Trophoblast cell (in vitro differentiated cells and primary cell): ENCODE data around the gene RAB10.

Source experiments
- DNase-seq, 2 donors: peaks; one replicate each; pipeline ENCODE4 v3.0.0-alpha.2; 2016
- H2AFZ ChIP-seq: 2 replicates; pipeline ENCODE4 v1.6.1; 2013; ENCODE audit warnings: low read length, moderate library complexity, mild to moderate bottlenecking; ENCODE audit not compliant: insufficient read depth, poor library complexity
- H2AK5ac ChIP-seq: 2 replicates; pipeline ENCODE4 v1.6.1; 2013; ENCODE audit warnings: mild to moderate bottlenecking, low read length
- H2BK120ac ChIP-seq: 2 replicates; pipeline ENCODE4 v1.6.1; 2013; ENCODE audit warnings: low read length, mild to moderate bottlenecking, moderate library complexity; ENCODE audit not compliant: insufficient read depth, poor library complexity
- H2BK12ac ChIP-seq: 2 replicates; pipeline ENCODE4 v1.6.1; 2013; ENCODE audit warnings: mild to moderate bottlenecking, low read length, moderate library complexity
- H2BK5ac ChIP-seq: 2 replicates; pipeline ENCODE4 v1.6.1; 2013; ENCODE audit warnings: low read length, low read depth, moderate library complexity, mild to moderate bottlenecking; ENCODE audit not compliant: poor library complexity
- H3K14ac ChIP-seq: 2 replicates; pipeline ENCODE4 v1.6.1; 2013; ENCODE audit warnings: mild to moderate bottlenecking, low read length
- H3K18ac ChIP-seq: 2 replicates; pipeline ENCODE4 v1.6.1; 2013; ENCODE audit warnings: mild to moderate bottlenecking, low read length
- H3K23ac ChIP-seq: 2 replicates; pipeline ENCODE4 v1.6.1; 2013; ENCODE audit warnings: low read length
- H3K27ac ChIP-seq: 2 replicates; pipeline ENCODE4 v1.5.1; 2013; ENCODE audit warnings: low read depth, mild to moderate bottlenecking, inconsistent platforms, low read length, moderate library complexity
- H3K27me3 ChIP-seq: 2 replicates; pipeline ENCODE4 v1.6.1; 2013; ENCODE audit warnings: inconsistent platforms, mild to moderate bottlenecking, low read length, moderate library complexity; ENCODE audit not compliant: insufficient read depth
- H3K36me3 ChIP-seq, 2 experiments: 1 replicate in 1 of 2; 2 replicates in 1 of 2; pipeline ENCODE4 v1.6.1; 2013; ENCODE audit warnings: low read length in 2 of 2, mild to moderate bottlenecking in 2 of 2, moderate library complexity in 1 of 2; ENCODE audit not compliant: insufficient read depth in 2 of 2, control insufficient read depth in 1 of 2
- H3K4ac ChIP-seq: 2 replicates; pipeline ENCODE4 v1.6.1; 2013; ENCODE audit warnings: low read depth, mild to moderate bottlenecking, low read length, moderate library complexity
- H3K4me1 ChIP-seq, 2 experiments: 1 replicate in 1 of 2; 2 replicates in 1 of 2; pipeline ENCODE4 v1.6.1; 2013; ENCODE audit warnings: low read length in 2 of 2, mild to moderate bottlenecking in 2 of 2, moderate library complexity in 1 of 2; ENCODE audit not compliant: insufficient read depth in 2 of 2, control insufficient read depth in 1 of 2
- H3K4me2 ChIP-seq: 2 replicates; pipeline ENCODE4 v1.6.1; 2013; ENCODE audit warnings: inconsistent platforms, mild to moderate bottlenecking, low read length, moderate library complexity
- H3K4me3 ChIP-seq: 2 replicates; pipeline ENCODE4 v1.5.1; 2013; ENCODE audit warnings: mild to moderate bottlenecking, low read depth, low read length, inconsistent platforms
- H3K79me1 ChIP-seq: one replicate; pipeline ENCODE4 v1.6.1; 2013; ENCODE audit warnings: low read length
- H3K79me2 ChIP-seq: 2 replicates; pipeline ENCODE4 v1.6.1; 2013; ENCODE audit warnings: low read length, mild to moderate bottlenecking; ENCODE audit not compliant: control insufficient read depth, insufficient read depth, poor library complexity
- H3K9ac ChIP-seq: 2 replicates; pipeline ENCODE4 v1.6.1; 2013; ENCODE audit warnings: mild to moderate bottlenecking, low read length
- H3K9me3 ChIP-seq: 2 replicates; pipeline ENCODE4 v1.6.1; 2013; ENCODE audit warnings: low read depth, mild to moderate bottlenecking, control low read depth, inconsistent platforms, low read length; ENCODE audit not compliant: insufficient read depth
- H4K12ac ChIP-seq: 2 replicates; pipeline ENCODE4 v1.6.1; 2013; ENCODE audit warnings: low read depth, mild to moderate bottlenecking, low read length, moderate library complexity
- H4K8ac ChIP-seq: 2 replicates; pipeline ENCODE4 v1.6.1; 2013; ENCODE audit warnings: low read depth, mild to moderate bottlenecking, low read length, moderate library complexity
- H4K91ac ChIP-seq: one replicate; pipeline ENCODE4 v1.6.1; 2013; ENCODE audit warnings: low read depth, mild to moderate bottlenecking, low read length, moderate library complexity
- WGBS: extraction: QIAGEN DNeasy Blood & Tissue Kit; methylation state at CpG from one replicate; pipeline ENCODE4 v1.1.7; 2013; ENCODE audit warnings: missing lambda C conversion rate; ENCODE audit not compliant: insufficient read length, insufficient coverage; ENCODE audit errors: extremely low coverage; 5-methylcytosine and 5-hydroxymethylcytosine counted together

Gene RAB10

DNA sequence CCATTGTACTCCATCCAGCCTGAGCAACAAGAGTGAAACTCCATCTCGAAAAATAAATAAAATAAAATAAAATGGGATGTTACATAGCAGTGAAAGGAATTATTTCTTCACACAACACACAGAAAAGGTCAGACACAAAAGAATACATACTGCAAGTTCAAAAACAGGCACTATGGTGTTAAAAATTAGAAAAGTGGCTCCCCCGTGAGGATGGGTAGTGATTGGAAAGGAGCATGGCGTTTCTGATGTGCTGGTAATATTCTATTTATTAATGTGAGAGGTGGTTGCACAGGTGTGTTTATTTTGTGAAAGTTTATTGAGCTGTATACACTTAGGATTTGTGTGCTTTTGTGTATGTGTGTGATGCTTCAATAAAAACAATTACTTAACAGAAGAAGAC, 22.9 kb upstream of the RAB10 start:
- no peak overlapping the region for H2BK5ac ChIP-seq
- H3K79me2 ChIP-seq: no peaks in the 10 kb centered on the region
- H4K8ac ChIP-seq: no peak overlapping the region

GRCh38 chr2:26011609-26011989, 22.3 kb upstream of the RAB10 start:
- H2BK120ac ChIP-seq: no peak overlapping the region
- H2BK12ac ChIP-seq: no peak overlapping the region
- no peak overlapping the region for H3K27ac ChIP-seq
- H3K4me3 ChIP-seq: no peak overlapping the region
- H3K27me3 ChIP-seq: no peaks in the 10 kb centered on the region
- H3K4me1 ChIP-seq: peaks cover 7 to 13% of the 10 kb centered on the region in 2 experiments
- no peaks in the 10 kb centered on the region for H3K79me2 ChIP-seq
- peak overlapping the region; percentile 35 for H3K18ac ChIP-seq
- peak overlapping the region; percentile 13 for H4K8ac ChIP-seq
- H3K36me3 ChIP-seq: no peaks in the 10 kb centered on the region
- H3K4ac ChIP-seq: peak overlapping the region; percentile 24
- H3K9ac ChIP-seq: no peak overlapping the region
- H3K23ac ChIP-seq: no peak overlapping the region
- H3K79me1 ChIP-seq: no peaks in the 10 kb centered on the region
- H2BK5ac ChIP-seq: no peak overlapping the region
- H3K14ac ChIP-seq: no peak overlapping the region
- H4K91ac ChIP-seq: no peak overlapping the region
- no peak overlapping the region for H3K4me2 ChIP-seq
- no peak overlapping the region for H2AK5ac ChIP-seq
- no CpG with 5 or more reads among the region's 6 CpGs for WGBS
- no peak overlapping the region for H4K12ac ChIP-seq
- H3K9me3 ChIP-seq: no peaks in the 10 kb centered on the region
- no peak for DNase-seq
- H2AFZ ChIP-seq: no peak overlapping the region

More for the DNA sequence above, 22.9 kb upstream of the RAB10 start:
- H2AK5ac ChIP-seq: no peak overlapping the region
- H3K4me1 ChIP-seq: peaks cover 7 to 13% of the 10 kb centered on the region in 2 experiments
- no peak for DNase-seq
- no peak overlapping the region for H3K4ac ChIP-seq
- no peaks in the 10 kb centered on the region for H3K9me3 ChIP-seq
- no CpG with 5 or more reads among the region's 3 CpGs for WGBS
- no peak overlapping the region for H3K14ac ChIP-seq
- H3K4me3 ChIP-seq: no peak overlapping the region
- H4K12ac ChIP-seq: no peak overlapping the region
- no peak overlapping the region for H3K4me2 ChIP-seq
- no peak overlapping the region for H2BK120ac ChIP-seq
- H4K91ac ChIP-seq: no peak overlapping the region
- no peak overlapping the region for H2AFZ ChIP-seq
- no peak overlapping the region for H3K23ac ChIP-seq
- no peak overlapping the region for H2BK12ac ChIP-seq
- no peaks in the 10 kb centered on the region for H3K27me3 ChIP-seq
- no peaks in the 10 kb centered on the region for H3K36me3 ChIP-seq
- H3K18ac ChIP-seq: no peak overlapping the region
- no peaks in the 10 kb centered on the region for H3K79me1 ChIP-seq
- no peak overlapping the region for H3K27ac ChIP-seq
- no peak overlapping the region for H3K9ac ChIP-seq

DNA sequence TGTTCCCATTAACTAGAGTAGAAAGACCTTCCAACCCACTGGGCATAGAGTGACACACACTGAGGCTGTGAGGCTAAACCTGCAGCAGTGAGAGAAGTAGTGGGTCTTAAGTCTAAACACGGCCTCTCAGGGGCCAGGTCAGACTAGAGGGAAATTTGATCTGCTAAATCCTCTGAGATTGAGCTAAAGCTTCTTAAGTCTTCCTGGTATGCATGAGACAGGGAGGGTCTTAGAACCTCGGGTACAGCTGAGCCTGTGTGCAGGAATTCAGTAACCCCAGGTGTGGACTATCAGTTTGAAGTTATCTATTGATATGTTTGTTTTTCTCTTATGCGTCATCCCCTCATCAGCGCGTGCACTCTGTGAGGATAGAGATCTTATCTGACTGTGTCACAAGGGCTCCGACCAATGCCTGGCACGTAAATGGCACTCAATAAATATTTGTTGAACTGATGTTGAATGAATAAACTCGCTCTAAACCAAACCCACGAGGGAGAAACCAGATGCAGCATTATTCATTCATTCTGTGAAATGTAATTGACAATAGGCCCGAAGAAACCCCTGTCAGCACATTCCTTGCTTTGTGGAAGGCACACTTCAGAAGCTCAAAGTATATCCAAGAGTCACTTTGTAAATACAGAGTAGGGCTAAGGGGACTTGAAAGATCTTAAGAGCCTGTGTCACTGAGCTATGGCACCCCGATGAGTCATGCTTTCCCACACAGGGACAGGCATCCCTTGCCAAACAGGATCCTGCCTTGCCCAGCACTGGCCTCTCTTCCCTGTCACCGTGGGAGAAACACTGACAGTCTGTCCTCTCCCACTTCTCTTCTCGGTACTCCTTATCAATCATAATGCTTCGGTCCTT, 21.7 kb upstream of the RAB10 start:
- Histone ChIP-seq H3K4me2 (peak overlapping the region; percentile 23), H2AFZ (no peak overlapping the region), H3K79me1 (no peaks in the 10 kb centered on the region), H3K27me3 (no peaks in the 10 kb centered on the region), H3K27ac (peak overlapping the region; percentile 0), H3K14ac (no peak overlapping the region), H3K79me2 (no peaks in the 10 kb centered on the region), H3K9me3 (no peaks in the 10 kb centered on the region), H3K23ac (no peak overlapping the region), H3K9ac (no peak overlapping the region), H3K18ac (no peak overlapping the region), H3K36me3 (no peaks in the 10 kb centered on the region), H4K8ac (no peak overlapping the region), H2AK5ac (no peak overlapping the region), H3K4me3 (no peak overlapping the region), H2BK12ac (no peak overlapping the region), H4K12ac (no peak overlapping the region), H3K4ac (no peak overlapping the region), H2BK5ac (no peak overlapping the region), H3K4me1 (peaks cover 9 to 13% of the 10 kb centered on the region in 2 experiments), H2BK120ac (no peak overlapping the region), H4K91ac (no peak overlapping the region)
- peak; percentile 33 to 58 for DNase-seq
- no CpG with 5 or more reads among the region's 14 CpGs for WGBS

- Histone ChIP-seq H3K18ac (no peak overlapping the region), H3K14ac (no peak overlapping the region), H2BK120ac (no peak overlapping the region), H2AK5ac (no peak overlapping the region), H4K12ac (no peak overlapping the region), H3K9me3 (no peaks in the 10 kb centered on the region), H3K9ac (no peak overlapping the region), H3K36me3 (no peaks in the 10 kb centered on the region), H4K8ac (no peak overlapping the region), H3K4me1 (peaks cover 15 to 18% of the 10 kb centered on the region in 2 experiments), H3K4me2 (no peak overlapping the region), H3K27me3 (no peaks in the 10 kb centered on the region), H2AFZ (no peak overlapping the region), H3K4ac (no peak overlapping the region), H3K23ac (no peak overlapping the region), H3K27ac (no peak overlapping the region), H3K4me3 (no peak overlapping the region), H3K79me1 (no peaks in the 10 kb centered on the region), H4K91ac (no peak overlapping the region), H3K79me2 (no peaks in the 10 kb centered on the region), H2BK12ac (no peak overlapping the region), H2BK5ac (no peak overlapping the region)
- WGBS: 100% methylated on average over 1 of the region's 1 CpG
- no peak for DNase-seq
Measured at GRCh38 chr2:26013668-26014067, 20.2 kb upstream of the RAB10 start.
